Neural progenitor cell (in vitro differentiated cells): ENCODE data around the gene KIF15. TPM values are rescaled to one million over a fixed set of nuclear protein-coding genes. Genes with fewer than 3 reads are reported as not detected.
"Not testable (repeated sequence)": the region's sequence is repeated elsewhere in the genome, so short reads cannot be mapped to it uniquely, and the experiment has no call there.

Experiments
- DNase-seq: peaks from one replicate; pipeline ENCODE4 v3.0.0-alpha.2; 2016; ENCODE audit warnings: low spot score
- H2AFZ ChIP-seq: fragments of 200-600 bp; sonication (generic); replicated peaks from 2 replicates; pipeline ENCODE4 v1.6.1; 2016; ENCODE audit warnings: antibody characterized with exemption
- H3F3A ChIP-seq: fragments of 200-600 bp; sonication (generic); 2 replicates; pipeline ENCODE4 v1.6.1; 2016; ENCODE audit warnings: antibody characterized with exemption, low read depth
- H3K27ac ChIP-seq: fragments of 200-600 bp; sonication (generic); 2 replicates; pipeline ENCODE4 v1.5.1; 2016; ENCODE audit warnings: mild to moderate bottlenecking
- H3K27me3 ChIP-seq: fragments of 200-600 bp; sonication (generic); 2 replicates; pipeline ENCODE4 v1.6.1; 2016; ENCODE audit warnings: mild to moderate bottlenecking, moderate library complexity
- H3K36me3 ChIP-seq: fragments of 200-600 bp; sonication (generic); 2 replicates; pipeline ENCODE4 v1.5.1; 2016
- H3K4me1 ChIP-seq: fragments of 200-600 bp; sonication (generic); 2 replicates; pipeline ENCODE4 v1.6.1; 2016; ENCODE audit warnings: mixed run types
- H3K4me2 ChIP-seq: fragments of 200-600 bp; sonication (generic); 2 replicates; pipeline ENCODE4 v1.6.1; 2016
- H3K4me3 ChIP-seq: fragments of 200-600 bp; sonication (generic); 2 replicates; pipeline ENCODE4 v1.5.1; 2016
- H3K79me2 ChIP-seq: fragments of 200-600 bp; sonication (generic); 2 replicates; pipeline ENCODE4 v1.6.1; 2016; ENCODE audit warnings: low read depth
- H3K9ac ChIP-seq: fragments of 200-600 bp; sonication (generic); 2 replicates; pipeline ENCODE4 v1.6.1; 2016
- H3K9me3 ChIP-seq: fragments of 200-600 bp; sonication (generic); 2 replicates; pipeline ENCODE4 v1.5.1; 2016; ENCODE audit warnings: low read depth
- H4K20me1 ChIP-seq: fragments of 200-600 bp; sonication (generic); 2 replicates; pipeline ENCODE4 v1.6.1; 2016; ENCODE audit warnings: low read depth
- H3K27ac Mint-ChIP-seq: 3 replicates; pipeline ENCODE4 v1.8.0; 2021; ENCODE audit warnings: mixed read lengths
- H3K27me3 Mint-ChIP-seq: 2 replicates; pipeline ENCODE4 v1.8.0; 2022; ENCODE audit warnings: low read depth, mild to moderate bottlenecking, inconsistent platforms, moderate library complexity, mixed read lengths; ENCODE audit not compliant: insufficient read depth
- H3K36me3 Mint-ChIP-seq: 3 replicates; pipeline ENCODE4 v1.8.0; 2021; ENCODE audit warnings: mixed read lengths
- H3K4me1 Mint-ChIP-seq: 3 replicates; pipeline ENCODE4 v1.8.0; 2021; ENCODE audit warnings: mixed read lengths
- H3K4me3 Mint-ChIP-seq: 3 replicates; pipeline ENCODE4 v1.8.0; 2021; ENCODE audit warnings: mild to moderate bottlenecking, moderate library complexity, mixed read lengths
- H3K9me3 Mint-ChIP-seq: 3 replicates; pipeline ENCODE4 v1.8.0; 2020; ENCODE audit warnings: mixed read lengths
- EZH2 ChIP-seq: fragments of 200-600 bp; sonication (generic); IDR thresholded peaks from 2 replicates; pipeline ENCODE4 v1.6.1; 2017; ENCODE audit warnings: antibody characterized with exemption, mild to moderate bottlenecking, moderate library complexity
- EZH2phosphoT487 ChIP-seq: fragments of 200-600 bp; sonication (generic); IDR thresholded peaks from 2 replicates; pipeline ENCODE4 v1.6.1; 2017; ENCODE audit warnings: antibody characterized with exemption
- total RNA-seq: library from RNA; depleted of rRNA; stranded (reverse); fragments of >200 nt; gene quantifications from 2 replicates; pipeline ENCODE4 v1.2.3, GENCODE V29; 2015; ENCODE audit warnings: low replicate concordance
- TF ChIP-seq, protein P1 (sequence below): fragments of 200-600 bp; sonication (generic); IDR thresholded peaks from 2 replicates; pipeline ENCODE4 v1.5.1; 2017; ENCODE audit warnings: antibody characterized with exemption, mild to moderate bottlenecking

Gene KIF15
- total RNA-seq, 1 donor from 2014 or later, result 83.4 TPM

GRCh38 chr3:44848634-44849033 lies 87.0 kb downstream of the KIF15 start:
- Histone ChIP-seq H3K4me2 (no peak overlapping the region), H3K36me3 (peaks cover 30% of the 10 kb centered on the region), H3K79me2 (no peaks in the 10 kb centered on the region), H2AFZ (no peak overlapping the region), H3K4me1 (no peaks in the 10 kb centered on the region), H3K27ac (no peak overlapping the region), H3K27me3 (no peaks in the 10 kb centered on the region), H3F3A (no peaks in the 10 kb centered on the region), H3K9me3 (no peaks in the 10 kb centered on the region), H3K4me3 (no peak overlapping the region), H4K20me1 (no peaks in the 10 kb centered on the region), H3K9ac (no peak overlapping the region)
- Mint-ChIP-seq H3K36me3 (peaks cover 13% of the 10 kb centered on the region), H3K27me3 (no peaks in the 10 kb centered on the region), H3K4me3 (no peak overlapping the region), H3K9me3 (no peaks in the 10 kb centered on the region), H3K27ac (no peak overlapping the region), H3K4me1 (no peaks in the 10 kb centered on the region)
- DNase-seq, result no peak
- TF ChIP-seq EZH2phosphoT487, result no peak
- TF ChIP-seq, protein P1, sequence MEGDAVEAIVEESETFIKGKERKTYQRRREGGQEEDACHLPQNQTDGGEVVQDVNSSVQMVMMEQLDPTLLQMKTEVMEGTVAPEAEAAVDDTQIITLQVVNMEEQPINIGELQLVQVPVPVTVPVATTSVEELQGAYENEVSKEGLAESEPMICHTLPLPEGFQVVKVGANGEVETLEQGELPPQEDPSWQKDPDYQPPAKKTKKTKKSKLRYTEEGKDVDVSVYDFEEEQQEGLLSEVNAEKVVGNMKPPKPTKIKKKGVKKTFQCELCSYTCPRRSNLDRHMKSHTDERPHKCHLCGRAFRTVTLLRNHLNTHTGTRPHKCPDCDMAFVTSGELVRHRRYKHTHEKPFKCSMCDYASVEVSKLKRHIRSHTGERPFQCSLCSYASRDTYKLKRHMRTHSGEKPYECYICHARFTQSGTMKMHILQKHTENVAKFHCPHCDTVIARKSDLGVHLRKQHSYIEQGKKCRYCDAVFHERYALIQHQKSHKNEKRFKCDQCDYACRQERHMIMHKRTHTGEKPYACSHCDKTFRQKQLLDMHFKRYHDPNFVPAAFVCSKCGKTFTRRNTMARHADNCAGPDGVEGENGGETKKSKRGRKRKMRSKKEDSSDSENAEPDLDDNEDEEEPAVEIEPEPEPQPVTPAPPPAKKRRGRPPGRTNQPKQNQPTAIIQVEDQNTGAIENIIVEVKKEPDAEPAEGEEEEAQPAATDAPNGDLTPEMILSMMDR, result no peak
- no peak for TF ChIP-seq EZH2

GRCh38 chr3:44856663-44857062 lies 95.1 kb downstream of the KIF15 start:
- H3K4me1 ChIP-seq, H3K27me3 ChIP-seq: not testable (repeated sequence)

DNA sequence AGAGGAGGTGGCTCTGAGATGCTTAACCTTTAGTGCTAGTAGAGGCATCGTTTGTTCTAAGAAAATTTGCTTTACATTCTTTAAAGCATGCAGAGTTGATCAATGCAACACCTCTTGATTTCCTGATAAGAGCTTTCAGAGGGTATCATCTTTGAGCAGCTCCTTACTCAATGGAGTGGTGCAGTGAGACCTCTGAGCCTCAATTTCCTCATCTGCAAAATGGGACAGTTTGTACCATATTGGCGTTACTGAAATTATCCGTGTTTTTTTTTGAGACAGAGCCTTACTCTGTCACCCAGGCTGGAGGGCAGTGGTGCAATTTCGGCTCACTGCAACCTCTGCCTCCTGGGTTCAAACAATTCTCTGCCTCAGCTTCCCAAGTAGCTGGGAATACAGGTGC lies 98.5 kb downstream of the KIF15 start:
- Mint-ChIP-seq H3K4me1 (peaks cover 10% of the 10 kb centered on the region), H3K36me3 (peaks cover 11% of the 10 kb centered on the region), H3K4me3 (no peak overlapping the region), H3K27ac (no peak overlapping the region), H3K27me3 (peaks cover 7% of the 10 kb centered on the region), H3K9me3 (no peaks in the 10 kb centered on the region)
- DNase-seq, result no peak
- no peak overlapping the region for H3K4me3 ChIP-seq
- H3K9me3 ChIP-seq, result no peaks in the 10 kb centered on the region
- no peaks in the 10 kb centered on the region for H3K27me3 ChIP-seq
- no peak overlapping the region for H3K4me2 ChIP-seq
- no peaks in the 10 kb centered on the region for H3K36me3 ChIP-seq
- no peak overlapping the region for H3K9ac ChIP-seq
- TF ChIP-seq EZH2phosphoT487 (no peak), EZH2 (no peak)
- TF ChIP-seq, protein P1, result no peak
- H4K20me1 ChIP-seq, result no peaks in the 10 kb centered on the region
- H2AFZ ChIP-seq, result no peak overlapping the region
- peaks cover 7% of the 10 kb centered on the region for H3K4me1 ChIP-seq
- no peak overlapping the region for H3K27ac ChIP-seq
- H3K79me2 ChIP-seq, result peaks cover 9% of the 10 kb centered on the region
- H3F3A ChIP-seq, result peaks cover 21% of the 10 kb centered on the region

More at GRCh38 chr3:44856663-44857062, 95.1 kb downstream of the KIF15 start:
- not testable (repeated sequence) for H3K27ac ChIP-seq, H2AFZ ChIP-seq, H3K9ac ChIP-seq, H3K4me3 Mint-ChIP-seq, H4K20me1 ChIP-seq, H3K36me3 Mint-ChIP-seq, H3K4me3 ChIP-seq, DNase-seq, H3K4me2 ChIP-seq, H3K4me1 Mint-ChIP-seq, H3K79me2 ChIP-seq, H3K9me3 Mint-ChIP-seq, H3K9me3 ChIP-seq, H3K27ac Mint-ChIP-seq, H3K27me3 Mint-ChIP-seq
- Histone ChIP-seq H3F3A (peaks cover 16% of the 10 kb centered on the region), H3K36me3 (peaks cover 22% of the 10 kb centered on the region)

- Histone ChIP-seq H3K4me1 (peaks cover 7% of the 10 kb centered on the region), H3K9ac (no peak within 1 kb of the TSS), H3K4me2 (peak within 1 kb of the TSS; percentile 87), H3K27ac (peak within 1 kb of the TSS; percentile 73), H2AFZ (peak within 1 kb of the TSS; percentile 71), H3K9me3 (no peaks in the 10 kb centered on the region), H3K4me3 (peak within 1 kb of the TSS; percentile 65), H3K27me3 (no peaks in the 10 kb centered on the region), H3F3A (peaks cover 21% of the 10 kb centered on the region), H3K36me3 (no peaks in the 10 kb centered on the region), H3K79me2 (peaks cover 9% of the 10 kb centered on the region), H4K20me1 (no peaks in the 10 kb centered on the region)
- DNase-seq, result peak; percentile 93
- H3K27me3 Mint-ChIP-seq, result peaks cover 7% of the 10 kb centered on the region
- peak within 1 kb of the TSS; percentile 92 for H3K4me3 Mint-ChIP-seq
- H3K27ac Mint-ChIP-seq, result peak within 1 kb of the TSS; percentile 93
- H3K4me1 Mint-ChIP-seq, result peaks cover 10% of the 10 kb centered on the region
- H3K36me3 Mint-ChIP-seq, result peaks cover 18% of the 10 kb centered on the region
- TF ChIP-seq EZH2, result no peak
- TF ChIP-seq, protein P1, result peak; percentile 32
- TF ChIP-seq EZH2phosphoT487, result no peak
- no peaks in the 10 kb centered on the region for H3K9me3 Mint-ChIP-seq
Observed at GRCh38 chr3:44861412-44862225, 100.0 kb downstream of the KIF15 start, which contains the start of gene TMEM42. TSS of gene TMEM42 (plus strand) at chr3:44861912. CDS start at chr3:44861925, 13 bp downstream.
